ENCODE measurements around the gene NPLOC4.

The NPLOC4 gene

GRCh38 chr17:81636505-81637288 is at the start of gene NPLOC4, which contains the start of gene TSPAN10:
Gene NPLOC4 (minus strand): TSS chr17:81637112. CDS start chr17:81636930, 182 bp downstream.
Gene TSPAN10 (plus strand): TSS chr17:81637196. CDS start chr17:81642413, 5,217 bp downstream.
- peak; percentile 97 for DNase-seq

- no peak for DNase-seq
These were observed 49.7 kb upstream of the NPLOC4 start for GRCh38 chr17:81686614-81687013.

- peak; percentile 41 for DNase-seq
These were observed 48.2 kb upstream of the NPLOC4 start for GRCh38 chr17:81685108-81685507.

- DNase-seq, result no peak
These were observed 47.6 kb upstream of the NPLOC4 start for GRCh38 chr17:81684442-81684911.

GRCh38 chr17:81683584-81684441 is 46.9 kb upstream of the NPLOC4 start, which contains the start of the genes ARL16 and HGS:
Gene ARL16 (minus strand): TSS chr17:81683797. CDS start chr17:81683753, 44 bp downstream.
Gene HGS (plus strand): TSS chr17:81684011. CDS start chr17:81684067, 56 bp downstream.
- peak; percentile 100 for DNase-seq

GRCh38 chr17:81683208-81683583 is 46.3 kb upstream of the NPLOC4 start:
- no peak for DNase-seq

- no peak for DNase-seq
These were observed 45.8 kb upstream of the NPLOC4 start for GRCh38 chr17:81682565-81683207.

GRCh38 chr17:81681672-81682071 is 44.8 kb upstream of the NPLOC4 start:
- DNase-seq, result no peak

GRCh38 chr17:81680150-81680549 is 43.2 kb upstream of the NPLOC4 start:
- no peak for DNase-seq

- no peak for DNase-seq
These were observed 40.0 kb upstream of the NPLOC4 start for GRCh38 chr17:81676906-81677305.

GRCh38 chr17:81675515-81676221 is 38.8 kb upstream of the NPLOC4 start:
- peak; percentile 17 for DNase-seq

GRCh38 chr17:81673561-81674258 is 36.8 kb upstream of the NPLOC4 start:
- DNase-seq, result no peak

- DNase-seq, result no peak
These were observed 36.0 kb upstream of the NPLOC4 start for GRCh38 chr17:81672954-81673353.

GRCh38 chr17:81672504-81672903 is 35.6 kb upstream of the NPLOC4 start:
- no peak for DNase-seq

GRCh38 chr17:81667754-81668153 is 30.8 kb upstream of the NPLOC4 start:
- no peak for DNase-seq

- DNase-seq, result peak; percentile 98
These were observed 29.7 kb upstream of the NPLOC4 start, which contains the start of the genes CCDC137 and OXLD1 for GRCh38 chr17:81666342-81667191. Gene CCDC137 (plus strand): TSS chr17:81666737. CDS start chr17:81666767, 30 bp downstream. Gene OXLD1 (minus strand): TSS chr17:81666605. CDS start chr17:81666577, 28 bp downstream.

GRCh38 chr17:81666092-81666341 is 29.1 kb upstream of the NPLOC4 start:
- DNase-seq, result peak; percentile 26

- DNase-seq, result peak; percentile 19
These were observed 28.5 kb upstream of the NPLOC4 start for GRCh38 chr17:81665205-81666091.

GRCh38 chr17:81664051-81664470 is 27.1 kb upstream of the NPLOC4 start:
- no peak for DNase-seq

- no peak for DNase-seq
These were observed 25.1 kb upstream of the NPLOC4 start for GRCh38 chr17:81662002-81662401.
